DMS153 treated with DMSO at 0.1 percent for 48 hours (cell line): Measurements from ENCODE around the gene SAMM50.

Experiments
- DNase-seq: peaks from one replicate; lab custom pipeline; 2025; ENCODE audit not compliant: unreplicated experiment; lab: John Stamatoyannopoulos, UW

Gene SAMM50

DNA sequence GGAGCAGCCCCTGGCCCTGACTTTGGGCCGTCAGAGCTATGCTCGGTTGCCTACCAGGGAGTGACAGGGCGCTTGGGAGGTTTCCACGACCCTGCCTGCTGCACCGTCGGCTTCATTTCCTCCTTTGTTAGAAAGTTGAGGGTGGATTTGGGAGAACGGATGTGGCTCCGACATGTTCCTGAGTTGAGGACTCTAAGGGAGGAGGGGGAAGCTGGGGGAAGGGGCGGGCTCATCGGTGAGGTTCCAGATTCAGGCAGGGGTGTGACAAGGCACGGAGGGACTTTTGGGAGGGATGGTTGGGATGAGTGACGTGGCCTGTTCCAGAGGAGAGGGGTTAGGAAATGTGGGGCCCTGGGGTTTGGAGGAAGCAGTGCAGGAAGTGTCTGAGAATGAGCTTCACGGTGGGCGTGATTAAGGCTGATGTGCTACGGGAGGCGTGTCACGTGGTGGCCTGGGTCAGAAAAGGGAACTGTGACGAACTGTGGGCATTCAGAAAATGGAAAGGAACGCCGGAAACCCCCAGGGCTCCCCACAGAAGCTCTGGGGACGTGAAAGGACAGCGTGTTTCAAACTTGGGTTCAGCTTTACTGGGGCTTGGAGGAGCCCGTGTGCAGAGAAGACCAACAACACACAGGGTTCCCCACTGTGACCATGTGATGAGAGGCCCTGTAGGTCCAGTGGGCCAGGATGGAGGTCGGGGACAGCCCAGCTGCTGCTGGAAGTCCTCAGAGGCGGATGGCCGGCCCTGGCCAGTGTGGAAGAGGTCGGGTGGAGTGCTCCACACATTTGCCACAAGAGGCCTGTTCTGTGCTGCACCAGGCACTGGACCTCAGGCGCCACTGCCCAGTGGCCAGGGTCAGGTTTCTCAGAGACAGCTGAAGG, 71.6 kb downstream of the SAMM50 start:
- peak; percentile 31 for DNase-seq

GRCh38 chr22:44028091-44028490, 72.8 kb downstream of the SAMM50 start:
- no peak for DNase-seq

- no peak for DNase-seq
These were observed 73.8 kb downstream of the SAMM50 start for GRCh38 chr22:44029069-44029468.

GRCh38 chr22:44030051-44030701, 74.9 kb downstream of the SAMM50 start:
- no peak for DNase-seq

GRCh38 chr22:44030702-44031082, 75.5 kb downstream of the SAMM50 start:
- no peak for DNase-seq

GRCh38 chr22:44031158-44031952, 76.1 kb downstream of the SAMM50 start:
- DNase-seq: no peak

GRCh38 chr22:44032126-44032730, 77.0 kb downstream of the SAMM50 start:
- DNase-seq: no peak

GRCh38 chr22:44033287-44033686, 78.0 kb downstream of the SAMM50 start:
- DNase-seq: no peak

DNA sequence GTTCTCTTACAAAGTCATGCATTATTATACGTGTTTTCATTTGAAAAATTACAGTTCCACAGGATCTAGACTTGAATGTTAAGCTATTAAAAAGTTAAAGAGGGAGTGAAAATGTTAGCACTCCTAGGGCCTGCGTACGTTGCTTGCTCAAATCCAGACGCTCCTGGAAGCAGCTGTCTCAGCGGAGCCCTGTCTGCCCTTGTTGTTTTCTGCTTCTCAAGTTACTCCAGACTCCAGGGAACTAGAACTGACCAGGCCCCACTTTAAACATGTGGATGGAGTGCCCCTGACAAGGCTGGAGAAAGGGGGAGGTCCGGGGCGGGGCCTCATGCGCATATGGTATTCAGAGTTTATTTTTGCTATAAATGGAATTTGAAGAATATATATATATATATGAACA, 78.5 kb downstream of the SAMM50 start:
- DNase-seq: no peak

DNA sequence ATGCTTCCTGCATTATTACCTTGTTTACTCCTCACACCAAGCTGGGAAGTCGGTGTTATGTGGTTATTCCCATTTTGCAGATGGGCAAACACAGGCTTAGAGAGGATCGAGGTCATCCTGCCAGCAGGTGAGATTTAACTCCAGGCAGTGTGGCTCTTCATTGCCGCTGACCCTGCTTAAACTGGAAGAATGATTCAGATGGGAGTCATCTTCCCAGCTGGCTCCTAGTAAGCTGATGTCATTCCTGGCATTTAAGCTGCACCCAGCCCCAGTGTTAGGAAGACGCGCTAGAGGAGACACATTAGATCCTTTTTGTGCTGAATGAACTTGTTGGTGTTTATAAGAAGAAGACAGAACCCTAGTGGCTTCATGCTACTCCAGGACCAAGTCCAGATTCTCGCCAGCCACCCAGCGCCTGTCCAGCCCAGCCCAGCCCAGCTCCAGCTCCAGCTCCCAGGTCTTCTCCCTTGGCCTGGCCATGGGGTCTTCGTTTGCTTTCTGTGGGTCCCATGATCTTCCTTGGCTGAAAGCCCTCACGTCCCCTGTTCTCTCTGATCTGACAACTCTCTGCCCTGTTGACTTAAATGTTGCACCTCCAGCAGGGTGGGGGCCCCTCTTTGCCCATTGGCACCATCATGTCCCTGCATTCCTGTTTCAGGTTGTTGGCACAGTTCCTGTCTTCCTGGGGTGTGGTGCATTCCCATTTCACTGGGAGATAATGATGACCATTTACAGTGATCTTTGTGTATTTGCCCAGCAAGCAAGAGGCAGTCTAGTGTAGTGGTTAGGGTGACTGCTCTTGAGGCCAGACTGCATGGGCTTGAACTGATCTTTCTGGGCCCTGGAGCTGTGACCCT, 82.5 kb downstream of the SAMM50 start:
- no peak for DNase-seq

GRCh38 chr22:44039566-44040171, 84.4 kb downstream of the SAMM50 start:
- DNase-seq: no peak

- no peak for DNase-seq
These were observed 87.3 kb downstream of the SAMM50 start for GRCh38 chr22:44042249-44043218.

DNA sequence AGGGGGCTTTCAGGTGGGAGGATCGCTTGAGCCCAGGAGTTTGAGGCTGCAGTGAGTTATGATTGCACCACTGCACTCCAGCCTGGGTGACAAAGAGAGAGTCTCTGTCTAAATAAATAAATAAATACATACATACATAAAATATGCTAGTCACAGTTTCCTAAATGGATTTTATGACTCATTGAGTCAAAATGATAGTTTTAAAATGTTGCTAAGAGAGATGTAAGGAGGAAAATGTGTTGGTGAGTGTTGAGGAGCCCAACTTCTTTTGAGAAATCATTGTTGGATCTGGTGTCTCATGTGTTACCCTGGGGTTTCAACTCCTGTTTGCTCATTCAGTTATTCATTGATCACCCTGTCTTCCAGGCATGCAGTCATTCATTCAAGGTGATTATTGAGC, 89.9 kb downstream of the SAMM50 start:
- no peak for DNase-seq
